ENCODE measurements around the gene CACNB4. TPM values are rescaled to one million over a fixed set of nuclear protein-coding genes. Genes with fewer than 3 reads are reported as not detected.

Gene CACNB4
- total RNA-seq, 1 donor: 4.3 TPM

- Histone ChIP-seq H3K4me3 (ENCODE audit: insufficient read depth, low read length) (no peak overlapping the region), H3K9me3 (ENCODE audit: low read depth, low read length) (no peaks in the 10 kb centered on the region), H4K20me1 (ENCODE audit: insufficient read depth, low read length) (no peaks in the 10 kb centered on the region), H3K27me3 (ENCODE audit: insufficient read depth, low read length) (peaks cover 5% of the 10 kb centered on the region), H3K4me1 (ENCODE audit: insufficient read depth, low read length) (no peaks in the 10 kb centered on the region), H3K79me2 (ENCODE audit: insufficient read depth, low read length) (no peaks in the 10 kb centered on the region), H3K4me2 (ENCODE audit: insufficient read depth, low read length) (no peak overlapping the region), H3K27ac (ENCODE audit: low read depth, low read length) (no peak overlapping the region), H2AFZ (ENCODE audit: low read length) (no peak overlapping the region), H3K36me3 (ENCODE audit: insufficient read depth, low read length) (no peaks in the 10 kb centered on the region)
- no peak for DNase-seq (ENCODE audit: insufficient read length, low spot score, missing footprints)
- no peak for TF ChIP-seq CTCF (IDR thresholded peaks at IDR 0.05; ENCODE audit: extremely low read depth, low read depth, low read length)
These were observed 125.6 kb downstream of the CACNB4 start for GRCh38 chr2:151973013-151973900.

GRCh38 chr2:151972241-151973012 is 126.4 kb downstream of the CACNB4 start:
- Histone ChIP-seq H3K4me2 (ENCODE audit: insufficient read depth, low read length) (no peak overlapping the region), H3K9me3 (ENCODE audit: low read depth, low read length) (no peaks in the 10 kb centered on the region), H4K20me1 (ENCODE audit: insufficient read depth, low read length) (no peaks in the 10 kb centered on the region), H3K4me3 (ENCODE audit: insufficient read depth, low read length) (no peak overlapping the region), H3K4me1 (ENCODE audit: insufficient read depth, low read length) (no peaks in the 10 kb centered on the region), H3K36me3 (ENCODE audit: insufficient read depth, low read length) (no peaks in the 10 kb centered on the region), H2AFZ (ENCODE audit: low read length) (no peak overlapping the region), H3K27me3 (ENCODE audit: insufficient read depth, low read length) (peaks cover 5% of the 10 kb centered on the region), H3K27ac (ENCODE audit: low read depth, low read length) (no peak overlapping the region), H3K79me2 (ENCODE audit: insufficient read depth, low read length) (no peaks in the 10 kb centered on the region)
- TF ChIP-seq CTCF (IDR thresholded peaks at IDR 0.05; ENCODE audit: extremely low read depth, low read depth, low read length): no peak
- no peak for DNase-seq (ENCODE audit: insufficient read length, low spot score, missing footprints)

GRCh38 chr2:151971301-151972051 is 127.4 kb downstream of the CACNB4 start:
- Histone ChIP-seq H3K4me1 (ENCODE audit: insufficient read depth, low read length) (no peaks in the 10 kb centered on the region), H3K79me2 (ENCODE audit: insufficient read depth, low read length) (no peaks in the 10 kb centered on the region), H3K27ac (ENCODE audit: low read depth, low read length) (no peak overlapping the region), H3K27me3 (ENCODE audit: insufficient read depth, low read length) (peaks cover 5% of the 10 kb centered on the region), H3K4me3 (ENCODE audit: insufficient read depth, low read length) (no peak overlapping the region), H2AFZ (ENCODE audit: low read length) (no peak overlapping the region), H3K9me3 (ENCODE audit: low read depth, low read length) (no peaks in the 10 kb centered on the region), H3K4me2 (ENCODE audit: insufficient read depth, low read length) (no peak overlapping the region), H4K20me1 (ENCODE audit: insufficient read depth, low read length) (no peaks in the 10 kb centered on the region), H3K36me3 (ENCODE audit: insufficient read depth, low read length) (no peaks in the 10 kb centered on the region)
- TF ChIP-seq CTCF (IDR thresholded peaks at IDR 0.05; ENCODE audit: extremely low read depth, low read depth, low read length): no peak
- no peak for DNase-seq (ENCODE audit: insufficient read length, low spot score, missing footprints)
